AG04450 (cell line): ENCODE data around the gene SLC66A1. TPM values are rescaled to one million over a fixed set of nuclear protein-coding genes. Genes with fewer than 3 reads are reported as not detected.
"Not testable (repeated sequence)": the region's sequence is repeated elsewhere in the genome, so short reads cannot be mapped to it uniquely, and the experiment has no call there.

Experiments used
- CTCF ChIA-PET: fragments of 300-600, 350-600 bp; formaldehyde crosslinking; extraction: SDS; loops from one replicate; lab custom pipeline; 2022; ENCODE audit warnings: antibody characterized with exemption, inconsistent platforms; lab: Charles Lee
- POLR2A ChIA-PET: fragments of 350-600 bp; formaldehyde crosslinking; extraction: SDS; loops from one replicate; lab custom pipeline; 2021; ENCODE audit warnings: antibody characterized with exemption, inconsistent platforms; lab: Yijun Ruan, JAX
- DNase-seq: peaks from one replicate; pipeline ENCODE4 v3.0.0-alpha.2; 2011; ENCODE audit warnings: low read depth, low spot score
- H3K27ac ChIP-seq: one replicate; pipeline ENCODE4 v1.5.1; 2012; ENCODE audit warnings: low read depth, low read length, control low read depth
- H3K27me3 ChIP-seq: one replicate; pipeline ENCODE4 v1.6.0; 2012; ENCODE audit warnings: low read length; ENCODE audit not compliant: control insufficient read depth, insufficient read depth
- H3K4me3 ChIP-seq: 2 replicates; pipeline ENCODE4 v1.5.1; 2011; ENCODE audit warnings: mild to moderate bottlenecking, low read depth, low read length, control low read depth
- H3K9me3 ChIP-seq: 2 replicates; pipeline ENCODE4 v1.5.1; 2012; ENCODE audit warnings: low read length; ENCODE audit not compliant: control insufficient read depth, insufficient read depth
- polyA plus RNA-seq: library from polyadenylated mRNA; depleted of rRNA; stranded (reverse); fragments of >200 nt; gene quantifications from 2 replicates; pipeline ENCODE4 v1.2.3, GENCODE V29; 2011
- TF ChIP-seq, protein P1 (sequence below): IDR thresholded peaks from 2 replicates; pipeline ENCODE4 v1.5.1; 2011; ENCODE audit warnings: low read depth, low read length, control low read depth, inconsistent platforms

Gene SLC66A1
- polyA plus RNA-seq, 1 experiment: 11.5 TPM

DNA sequence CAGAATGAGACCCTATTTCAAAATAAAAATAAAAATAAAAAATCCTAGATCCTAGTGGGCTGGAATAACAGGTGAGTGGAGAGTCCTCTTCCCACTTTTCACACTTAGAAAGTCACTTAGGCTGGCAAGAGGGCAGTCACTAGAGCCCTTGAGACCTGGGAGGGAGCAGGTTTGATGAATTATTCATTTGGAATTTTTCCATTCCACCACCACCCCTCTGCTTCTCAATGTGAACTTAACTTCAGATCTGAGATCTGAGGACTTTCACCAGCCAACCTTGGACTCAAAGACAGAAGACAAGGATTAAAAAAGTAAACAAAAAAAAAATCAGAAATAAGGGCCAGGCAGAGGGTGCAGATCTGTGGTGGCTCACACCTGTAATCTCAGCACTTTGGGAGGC lies 40.1 kb upstream of the SLC66A1 start:
- ChIA-PET CTCF (interaction anchor here (0.7 kb wide), 1 partner anchor 19 kb away, joined by 3 read pairs; no protein-coding TSS in a partner anchor), POLR2A (no interaction called here)
- Histone ChIP-seq H3K27ac (no peak overlapping the region), H3K27me3 (no peaks in the 10 kb centered on the region), H3K4me3 (no peak overlapping the region), H3K9me3 (peaks cover 10% of the 10 kb centered on the region)
- TF ChIP-seq, protein P1, sequence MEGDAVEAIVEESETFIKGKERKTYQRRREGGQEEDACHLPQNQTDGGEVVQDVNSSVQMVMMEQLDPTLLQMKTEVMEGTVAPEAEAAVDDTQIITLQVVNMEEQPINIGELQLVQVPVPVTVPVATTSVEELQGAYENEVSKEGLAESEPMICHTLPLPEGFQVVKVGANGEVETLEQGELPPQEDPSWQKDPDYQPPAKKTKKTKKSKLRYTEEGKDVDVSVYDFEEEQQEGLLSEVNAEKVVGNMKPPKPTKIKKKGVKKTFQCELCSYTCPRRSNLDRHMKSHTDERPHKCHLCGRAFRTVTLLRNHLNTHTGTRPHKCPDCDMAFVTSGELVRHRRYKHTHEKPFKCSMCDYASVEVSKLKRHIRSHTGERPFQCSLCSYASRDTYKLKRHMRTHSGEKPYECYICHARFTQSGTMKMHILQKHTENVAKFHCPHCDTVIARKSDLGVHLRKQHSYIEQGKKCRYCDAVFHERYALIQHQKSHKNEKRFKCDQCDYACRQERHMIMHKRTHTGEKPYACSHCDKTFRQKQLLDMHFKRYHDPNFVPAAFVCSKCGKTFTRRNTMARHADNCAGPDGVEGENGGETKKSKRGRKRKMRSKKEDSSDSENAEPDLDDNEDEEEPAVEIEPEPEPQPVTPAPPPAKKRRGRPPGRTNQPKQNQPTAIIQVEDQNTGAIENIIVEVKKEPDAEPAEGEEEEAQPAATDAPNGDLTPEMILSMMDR: no peak
- no peak for DNase-seq

DNA sequence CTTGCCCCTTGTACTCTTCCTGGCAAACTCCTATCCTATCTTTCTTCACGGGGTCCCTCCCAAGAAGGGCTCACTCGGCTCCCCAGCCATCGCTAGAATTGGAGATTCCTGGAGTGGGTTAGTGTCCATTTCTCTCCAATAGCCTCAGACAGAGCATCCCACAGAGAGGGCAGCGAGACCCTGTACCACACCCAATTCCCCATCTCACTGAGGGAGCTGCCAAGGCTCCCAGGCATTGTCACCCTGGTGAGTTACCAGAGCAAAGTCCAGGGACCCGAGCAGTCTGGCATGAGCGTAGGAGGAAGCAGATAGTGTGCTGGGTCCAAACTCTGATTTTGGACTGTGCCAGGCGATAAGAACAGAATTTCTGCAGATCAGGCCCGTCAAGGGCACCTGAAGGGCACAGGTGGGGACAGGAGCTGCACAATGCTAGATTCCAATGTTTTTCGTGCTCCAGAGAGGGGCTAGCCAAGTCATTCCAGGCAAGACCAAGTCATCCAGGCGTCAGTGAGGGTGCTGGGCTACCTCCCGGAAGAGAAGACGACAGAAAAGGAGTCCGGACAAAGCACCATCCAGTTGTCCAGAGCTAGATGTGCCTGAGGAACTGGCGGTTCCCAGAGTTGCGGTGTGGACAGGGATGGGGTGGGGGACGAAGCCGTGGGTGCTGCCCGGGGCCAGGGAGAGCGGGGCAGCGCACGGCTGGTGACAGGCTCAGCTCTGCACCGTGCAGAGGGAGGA lies 38.9 kb upstream of the SLC66A1 start:
- DNase-seq: no peak
- POLR2A ChIA-PET: interaction anchor here (0.7 kb wide), 1 partner anchor 39 kb away, joined by 4 read pairs; the partner anchor contains the start of gene SLC66A1

DNA sequence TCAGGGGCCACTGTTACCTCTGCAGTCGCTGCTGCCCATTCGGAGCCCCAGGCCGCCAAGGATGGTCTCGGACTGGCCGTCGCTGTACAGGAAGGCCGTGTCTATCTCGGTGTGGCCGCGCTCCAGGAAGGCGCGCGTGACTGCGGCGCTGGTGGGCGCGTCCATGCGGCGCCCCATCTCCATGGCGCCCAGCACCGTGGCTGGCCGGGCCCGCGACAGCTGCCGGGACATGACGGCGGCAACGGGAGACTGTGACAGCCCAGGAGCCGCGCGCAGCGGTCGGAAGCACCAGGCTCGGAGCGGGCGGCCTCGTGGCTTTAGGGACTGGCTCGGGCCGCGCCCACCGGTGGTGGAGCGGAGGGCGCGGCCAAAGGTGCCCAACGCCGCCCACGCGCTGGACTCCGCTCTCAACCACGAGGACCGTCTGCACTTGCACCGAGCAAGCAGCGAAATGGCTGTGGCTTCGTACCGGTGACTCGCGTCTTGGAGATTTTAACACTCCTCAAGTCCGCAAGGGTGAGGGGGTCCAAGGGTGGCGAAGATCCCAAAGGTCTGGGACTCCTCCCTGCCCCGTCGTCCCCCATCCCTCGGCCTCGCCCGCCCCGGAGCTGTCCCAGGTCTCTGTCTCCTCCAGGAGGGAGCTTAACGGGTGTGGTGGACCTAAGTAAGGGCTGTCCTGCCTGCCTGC lies 38.1 kb upstream of the SLC66A1 start:
- CTCF ChIA-PET, POLR2A ChIA-PET, H3K27me3 ChIP-seq, H3K4me3 ChIP-seq, H3K27ac ChIP-seq, DNase-seq: not testable (repeated sequence)
- peaks cover 13% of the 10 kb centered on the region for H3K9me3 ChIP-seq

More for the DNA sequence above, 38.9 kb upstream of the SLC66A1 start:
- peaks cover 13% of the 10 kb centered on the region for H3K9me3 ChIP-seq
- no peak overlapping the region for H3K4me3 ChIP-seq
- no peak overlapping the region for H3K27ac ChIP-seq
- TF ChIP-seq, protein P1: no peak
- no peaks in the 10 kb centered on the region for H3K27me3 ChIP-seq
- CTCF ChIA-PET: no interaction called here

DNA sequence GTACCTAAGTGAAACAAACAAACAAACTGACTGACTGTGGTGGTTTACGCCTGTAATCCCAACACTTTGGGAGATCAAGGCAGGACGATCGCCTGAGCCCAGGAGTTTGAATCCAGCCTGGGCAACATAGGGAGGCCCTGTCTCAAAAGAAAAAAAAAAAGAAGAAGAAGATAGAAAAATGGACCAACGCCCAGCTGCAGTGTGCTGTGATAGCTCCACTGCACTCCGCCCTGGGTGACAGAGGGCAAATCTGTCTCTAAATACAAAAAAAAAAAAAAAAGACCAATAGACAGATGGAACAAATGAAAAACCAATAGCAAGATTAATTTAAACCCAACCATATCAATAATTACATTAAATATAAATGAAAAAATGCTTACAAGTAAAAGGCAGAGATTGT lies 37.5 kb upstream of the SLC66A1 start:
- no peak for DNase-seq
- H3K9me3 ChIP-seq: peaks cover 13% of the 10 kb centered on the region
- ChIA-PET POLR2A (no interaction called here), CTCF (no interaction called here)
- H3K27ac ChIP-seq: no peak overlapping the region
- no peaks in the 10 kb centered on the region for H3K27me3 ChIP-seq
- TF ChIP-seq, protein P1: no peak
- no peak overlapping the region for H3K4me3 ChIP-seq

DNA sequence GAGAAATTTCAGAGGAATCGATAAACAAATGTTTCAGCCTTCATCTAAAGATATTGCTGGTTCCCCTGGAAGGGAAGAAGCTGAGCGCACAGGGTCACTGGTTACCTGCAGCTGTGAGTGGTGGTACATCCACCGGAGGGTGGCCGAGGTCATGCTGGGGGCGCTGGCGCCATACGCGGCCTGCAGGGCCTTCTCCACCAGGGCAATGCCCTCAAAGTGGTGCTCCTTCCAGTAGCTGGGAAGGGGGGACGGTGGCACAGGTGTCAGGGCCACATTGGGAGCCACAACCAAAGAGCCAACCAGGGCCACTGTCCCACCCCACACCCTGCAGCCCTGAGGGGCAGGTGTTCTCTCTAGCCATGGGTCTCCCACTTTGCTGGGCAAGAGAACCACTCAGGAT lies 28.2 kb upstream of the SLC66A1 start:
- Histone ChIP-seq H3K9me3 (no peaks in the 10 kb centered on the region; the same call in 1 of the 2 replicates), H3K27me3 (no peaks in the 10 kb centered on the region), H3K27ac (no peak overlapping the region), H3K4me3 (no peak overlapping the region)
- ChIA-PET POLR2A (no interaction called here), CTCF (interaction anchor here (0.7 kb wide), 1 partner anchor 23 kb away, joined by 3 read pairs; no protein-coding TSS in a partner anchor)
- TF ChIP-seq, protein P1: no peak
- DNase-seq: no peak
